ENCODE results near the gene YJEFN3.

- TF ChIP-seq CTCF (IDR thresholded peaks at IDR 0.05) (no peak), POLR2A (IDR thresholded peaks at IDR 0.05) (no peak)
These were observed 42.2 kb upstream of the YJEFN3 start for GRCh38 chr19:19486343-19487076.

All from body of pancreas (tissue), 4 donors.